Gastroesophageal sphincter (tissue), 4 donors: ENCODE measurements around the gene ZNF829. TPM values are rescaled to one million over a fixed set of nuclear protein-coding genes. Genes with fewer than 3 reads are reported as not detected.

Experiments
- ATAC-seq: fragments of 150-250 bp; one replicate; pipeline ENCODE4 v1.9.1; 2016; ENCODE audit warnings: mild to moderate bottlenecking, moderate library complexity
- H3K27ac ChIP-seq, 4 donors: fragments of 200-600 bp; sonication (generic) in 3 of 4; 1 replicate in 3 of 4; 2 replicates in 1 of 4; pipeline ENCODE4 v1.5.1; 2016 to 2019
- H3K27me3 ChIP-seq: fragments of 200-600 bp; sonication (generic); one replicate; pipeline ENCODE4 v1.5.1; 2019
- H3K36me3 ChIP-seq, 2 donors: fragments of 200-600 bp; sonication (generic); one replicate each; pipeline ENCODE4 v1.5.1; 2019; ENCODE audit warnings: control low read depth in 1 of 2
- H3K4me1 ChIP-seq, 3 donors: fragments of 200-600 bp; sonication (generic); 1 replicate in 2 of 3; 2 replicates in 1 of 3; pipeline ENCODE4 v1.5.1; 2016 to 2019; ENCODE audit warnings: control low read depth in 2 of 3
- H3K4me3 ChIP-seq, 2 donors: fragments of 200-600 bp; sonication (generic); one replicate each; pipeline ENCODE4 v1.5.1; 2019; ENCODE audit warnings: mild to moderate bottlenecking in 1 of 2, moderate library complexity in 1 of 2
- H3K9me3 ChIP-seq, 3 donors: fragments of 200-600 bp; sonication (generic); one replicate each; pipeline ENCODE4 v1.5.1; 2017 to 2019; ENCODE audit warnings: control low read depth in 2 of 3
- CTCF ChIP-seq, 4 experiments: fragments of 200-600 bp in 2 of 4; fragments of 450-650 bp in 2 of 4; sonication (generic) in 1 of 4; IDR thresholded peaks; one replicate each; pipeline ENCODE4 v1.5.1; 2017 to 2019; ENCODE audit warnings: antibody characterized with exemption in 4 of 4, mild to moderate bottlenecking in 2 of 4, moderate library complexity in 2 of 4
- EP300 ChIP-seq: sonication (generic); formaldehyde crosslinking; IDR thresholded peaks from one replicate; pipeline ENCODE4 v1.6.1; 2017; ENCODE audit warnings: antibody characterized with exemption, mild to moderate bottlenecking
- POLR2A ChIP-seq, 2 donors: fragments of 450-650 bp; IDR thresholded peaks; one replicate each; pipeline ENCODE4 v1.6.1; 2017; ENCODE audit warnings: antibody characterized with exemption in 2 of 2, mild to moderate bottlenecking in 2 of 2, moderate library complexity in 1 of 2
- POLR2AphosphoS5 ChIP-seq: sonication (generic); formaldehyde crosslinking; IDR thresholded peaks from one replicate; pipeline ENCODE4 v1.6.1; 2017; ENCODE audit warnings: antibody characterized with exemption
- WGBS, 2 donors: methylation state at CpG; one replicate each; pipeline ENCODE4 v1.1.5; 2018; ENCODE audit warnings: low coverage in 1 of 2; 5-methylcytosine and 5-hydroxymethylcytosine counted together
- total RNA-seq, 4 donors: library from RNA; depleted of rRNA; stranded (reverse); fragments of >200 nt; gene quantifications; one replicate each; pipeline ENCODE4 v1.1.0, GENCODE V29; 2016

Gene ZNF829
- total RNA-seq, 4 donors from 2014 or later: 2.3 to 6.9 (median 4.1) TPM

GRCh38 chr19:36939153-36939552 lies 23.1 kb upstream of the ZNF829 start:
- H3K27me3 ChIP-seq: no peaks in the 10 kb centered on the region
- no peak for ATAC-seq
- H3K4me1 ChIP-seq: no peaks in the 10 kb centered on the region
- H3K36me3 ChIP-seq: peaks cover 18 to 96% of the 10 kb centered on the region in 2 donors
- H3K27ac ChIP-seq: no peak overlapping the region
- H3K4me3 ChIP-seq: no peak overlapping the region
- no peak for TF ChIP-seq POLR2AphosphoS5
- TF ChIP-seq EP300: no peak
- TF ChIP-seq CTCF (IDR thresholded peaks at IDR 0.05): no peak
- no peak for TF ChIP-seq POLR2A (IDR thresholded peaks at IDR 0.05)
- H3K9me3 ChIP-seq: peaks cover 0 to 37% (median 0%) of the 10 kb centered on the region in 3 donors

- H3K27ac ChIP-seq: no peak overlapping the region
These were observed 15.6 kb upstream of the ZNF829 start for GRCh38 chr19:36931684-36932083.

GRCh38 chr19:36918090-36918489 lies 2.0 kb upstream of the ZNF829 start:
- TF ChIP-seq POLR2A (IDR thresholded peaks at IDR 0.05): no peak
- no peak for TF ChIP-seq POLR2AphosphoS5
- TF ChIP-seq CTCF (IDR thresholded peaks at IDR 0.05): no peak
- TF ChIP-seq EP300: no peak
- Histone ChIP-seq H3K4me1 (peaks cover 0 to 23% (median 7%) of the 10 kb centered on the region in 3 donors), H3K9me3 (peaks cover 0 to 10% (median 0%) of the 10 kb centered on the region in 3 donors), H3K27me3 (no peaks in the 10 kb centered on the region), H3K4me3 (no peak overlapping the region), H3K36me3 (peaks cover 0 to 64% of the 10 kb centered on the region in 2 donors), H3K27ac (no peak overlapping the region)
- 97% methylated on average over 4 to 9 of the region's 9 CpGs for WGBS, 2 donors
- no peak for ATAC-seq

More at GRCh38 chr19:36931684-36932083, 15.6 kb upstream of the ZNF829 start:
- no peak overlapping the region for H3K4me3 ChIP-seq
- H3K9me3 ChIP-seq: peaks cover 0 to 46% (median 0%) of the 10 kb centered on the region in 3 donors
- no peak for ATAC-seq
- TF ChIP-seq POLR2A (IDR thresholded peaks at IDR 0.05): no peak
- TF ChIP-seq POLR2AphosphoS5: no peak
- no peak for TF ChIP-seq CTCF (IDR thresholded peaks at IDR 0.05)
- TF ChIP-seq EP300: no peak
- 78 to 100% methylated on average over 2 of the region's 2 CpGs for WGBS, 2 donors
- no peaks in the 10 kb centered on the region for H3K27me3 ChIP-seq
- H3K36me3 ChIP-seq: peaks cover 2 to 76% of the 10 kb centered on the region in 2 donors
- H3K4me1 ChIP-seq: no peaks in the 10 kb centered on the region

GRCh38 chr19:36916991-36917390 lies 900 bp upstream of the ZNF829 start:
- WGBS, 2 donors: 38 to 44% methylated on average over 2 to 7 of the region's 7 CpGs
- H3K36me3 ChIP-seq: peaks cover 0 to 64% of the 10 kb centered on the region in 2 donors

More at GRCh38 chr19:36916991-36917390, 900 bp upstream of the ZNF829 start:
- Histone ChIP-seq H3K4me1 (peaks cover 0 to 23% (median 7%) of the 10 kb centered on the region in 3 donors), H3K4me3 (peak overlapping the region; percentile 79 to 85), H3K9me3 (peaks cover 0 to 3% (median 0%) of the 10 kb centered on the region in 3 donors), H3K27me3 (no peaks in the 10 kb centered on the region), H3K27ac (peak overlapping the region in 3 of 4 donors; percentile 27 to 97 (median 95))
- ATAC-seq: no peak
- no peak for TF ChIP-seq CTCF (IDR thresholded peaks at IDR 0.05)
- TF ChIP-seq EP300: no peak
- TF ChIP-seq POLR2AphosphoS5: no peak
- no peak for TF ChIP-seq POLR2A (IDR thresholded peaks at IDR 0.05)
